Ramos (cell line): ENCODE data around the gene CCDC188.

ENCODE experiments used
- in situ Hi-C: fragments of 300-500 bp; cut with MboI; formaldehyde crosslinking; loops from one replicate; pipeline ENCODE4 v1.14.3; 2022; ENCODE audit warnings: low sequenced_read_pairs; ENCODE audit not compliant: unreplicated experiment

Gene CCDC188

GRCh38 chr22:20138868-20139267 is 12.0 kb downstream of the CCDC188 start:
- in situ Hi-C loops: no loop called here

- in situ Hi-C loops: no loop called here
Observed at GRCh38 chr22:20138417-20138738, 12.5 kb downstream of the CCDC188 start.

GRCh38 chr22:20137671-20138416 is 13.0 kb downstream of the CCDC188 start:
- in situ Hi-C loops: no loop called here

GRCh38 chr22:20137113-20137512 is 13.7 kb downstream of the CCDC188 start:
- in situ Hi-C loops: no loop called here

GRCh38 chr22:20136603-20136873 is 14.3 kb downstream of the CCDC188 start:
- in situ Hi-C loops: no loop called here

GRCh38 chr22:20135806-20136602 is 14.9 kb downstream of the CCDC188 start:
- in situ Hi-C loops: no loop called here

- in situ Hi-C loops: no loop called here
Observed at GRCh38 chr22:20135265-20135664, 15.6 kb downstream of the CCDC188 start.

GRCh38 chr22:20133930-20134549 is 16.8 kb downstream of the CCDC188 start:
- in situ Hi-C loops: no loop called here

GRCh38 chr22:20132686-20133246 is 18.1 kb downstream of the CCDC188 start:
- in situ Hi-C loops: no loop called here

- in situ Hi-C loops: no loop called here
Observed at GRCh38 chr22:20131859-20132685, 18.8 kb downstream of the CCDC188 start.

- in situ Hi-C loops: no loop called here
Observed at GRCh38 chr22:20131597-20131858, 19.3 kb downstream of the CCDC188 start, which contains the start of gene ZDHHC8. Gene ZDHHC8 (plus strand): TSS chr22:20131804. CDS start chr22:20131948, 144 bp downstream.

- in situ Hi-C loops: no loop called here
Observed at GRCh38 chr22:20130731-20131596, 19.9 kb downstream of the CCDC188 start.

- in situ Hi-C loops: no loop called here
Observed at GRCh38 chr22:20130319-20130718, 20.5 kb downstream of the CCDC188 start.

GRCh38 chr22:20129747-20130014 is 21.2 kb downstream of the CCDC188 start:
- in situ Hi-C loops: no loop called here

GRCh38 chr22:20128902-20129746 is 21.7 kb downstream of the CCDC188 start:
- in situ Hi-C loops: no loop called here

- in situ Hi-C loops: no loop called here
Observed at GRCh38 chr22:20128619-20128901, 22.3 kb downstream of the CCDC188 start.

- in situ Hi-C loops: no loop called here
Observed at GRCh38 chr22:20127869-20128618, 22.8 kb downstream of the CCDC188 start.

- in situ Hi-C loops: no loop called here
Observed at GRCh38 chr22:20127318-20127868, 23.5 kb downstream of the CCDC188 start.
